IPS-18c (cell line): ENCODE results near the gene CLASRP.

Experiments used
- H3K4me3 ChIP-seq: 2 replicates; pipeline ENCODE4 v1.7.0; 2013; ENCODE audit warnings: low read depth, mild to moderate bottlenecking, low read length, moderate library complexity; ENCODE audit not compliant: insufficient read depth
- H3K9me3 ChIP-seq: one replicate; pipeline ENCODE4 v1.6.1; 2013; ENCODE audit warnings: mild to moderate bottlenecking, low read length, moderate library complexity; ENCODE audit not compliant: control insufficient read depth, insufficient read depth

Gene CLASRP

GRCh38 chr19:45092747-45093678 lies 54.2 kb downstream of the CLASRP start, which contains the start of gene PPP1R37:
Gene PPP1R37 (plus strand): TSS chr19:45093179. CDS start chr19:45093326, 147 bp downstream.
- peaks cover 2% of the 10 kb centered on the region for H3K9me3 ChIP-seq

GRCh38 chr19:45094137-45094536 lies 55.3 kb downstream of the CLASRP start:
- H3K9me3 ChIP-seq: peaks cover 2% of the 10 kb centered on the region
- peak overlapping the region; percentile 95; the same call in 1 of the 2 replicates for H3K4me3 ChIP-seq

More at GRCh38 chr19:45092747-45093678, 54.2 kb downstream of the CLASRP start, which contains the start of gene PPP1R37:
- H3K4me3 ChIP-seq: peak within 1 kb of the TSS; percentile 95

- peaks cover 2% of the 10 kb centered on the region for H3K9me3 ChIP-seq
- H3K4me3 ChIP-seq: no peak overlapping the region
Observed at GRCh38 chr19:45094707-45095106, 55.9 kb downstream of the CLASRP start.

- peaks cover 2% of the 10 kb centered on the region for H3K9me3 ChIP-seq
- H3K4me3 ChIP-seq: no peak overlapping the region
Observed at GRCh38 chr19:45095496-45096413, 56.9 kb downstream of the CLASRP start.

- Histone ChIP-seq H3K9me3 (peaks cover 2% of the 10 kb centered on the region), H3K4me3 (no peak overlapping the region)
Observed at GRCh38 chr19:45096700-45097099, 57.9 kb downstream of the CLASRP start.

GRCh38 chr19:45097450-45097775 lies 58.6 kb downstream of the CLASRP start:
- Histone ChIP-seq H3K4me3 (no peak overlapping the region), H3K9me3 (peaks cover 2% of the 10 kb centered on the region)

GRCh38 chr19:45097776-45098520 lies 59.1 kb downstream of the CLASRP start:
- H3K9me3 ChIP-seq: peaks cover 2% of the 10 kb centered on the region
- no peak overlapping the region for H3K4me3 ChIP-seq

GRCh38 chr19:45098521-45099466 lies 59.9 kb downstream of the CLASRP start:
- peak overlapping the region; percentile 26; the same call in 1 of the 2 replicates for H3K4me3 ChIP-seq
- H3K9me3 ChIP-seq: peaks cover 2% of the 10 kb centered on the region

- H3K9me3 ChIP-seq: peaks cover 2% of the 10 kb centered on the region
- no peak overlapping the region for H3K4me3 ChIP-seq
Observed at GRCh38 chr19:45099467-45100191, 60.8 kb downstream of the CLASRP start.

GRCh38 chr19:45100201-45100600 lies 61.4 kb downstream of the CLASRP start:
- no peaks in the 10 kb centered on the region for H3K9me3 ChIP-seq
- H3K4me3 ChIP-seq: no peak overlapping the region

GRCh38 chr19:45100846-45101252 lies 62.0 kb downstream of the CLASRP start:
- Histone ChIP-seq H3K9me3 (no peaks in the 10 kb centered on the region), H3K4me3 (no peak overlapping the region)

GRCh38 chr19:45101806-45102205 lies 63.0 kb downstream of the CLASRP start:
- Histone ChIP-seq H3K4me3 (no peak overlapping the region), H3K9me3 (no peaks in the 10 kb centered on the region)

- H3K4me3 ChIP-seq: no peak overlapping the region
- no peaks in the 10 kb centered on the region for H3K9me3 ChIP-seq
Observed at GRCh38 chr19:45102481-45102880, 63.6 kb downstream of the CLASRP start.

GRCh38 chr19:45103156-45103507 lies 64.3 kb downstream of the CLASRP start:
- Histone ChIP-seq H3K4me3 (no peak overlapping the region), H3K9me3 (no peaks in the 10 kb centered on the region)

- no peak overlapping the region for H3K4me3 ChIP-seq
- no peaks in the 10 kb centered on the region for H3K9me3 ChIP-seq
Observed at GRCh38 chr19:45103508-45104319, 64.9 kb downstream of the CLASRP start.
